ENCODE results near the gene FER.

Gene FER

GRCh38 chr5:109186759-109187158, 439.1 kb downstream of the FER start:
- H3K27ac Mint-ChIP-seq, result no peak overlapping the region
- H3K4me1 Mint-ChIP-seq (ENCODE audit: low read depth), result peaks cover 2% of the 10 kb centered on the region
- no peaks in the 10 kb centered on the region for H3K9me3 Mint-ChIP-seq
- H3K36me3 Mint-ChIP-seq (ENCODE audit: low read depth), result peaks cover 9% of the 10 kb centered on the region
- intact Hi-C loops (cut with micrococcal nuclease), result no loop called here
- H3K27me3 Mint-ChIP-seq, result no peaks in the 10 kb centered on the region
- H3K4me3 Mint-ChIP-seq, result no peak overlapping the region

- Mint-ChIP-seq H3K4me3 (no peak overlapping the region), H3K27ac (no peak overlapping the region), H3K4me1 (ENCODE audit: low read depth) (peaks cover 7% of the 10 kb centered on the region), H3K9me3 (no peaks in the 10 kb centered on the region), H3K36me3 (ENCODE audit: low read depth) (peaks cover 5% of the 10 kb centered on the region), H3K27me3 (no peaks in the 10 kb centered on the region)
- intact Hi-C loops (cut with micrococcal nuclease), result no loop called here
Observed at GRCh38 chr5:109191153-109191558, 443.5 kb downstream of the FER start.

GRCh38 chr5:109192027-109192426, 444.3 kb downstream of the FER start:
- Mint-ChIP-seq H3K9me3 (no peaks in the 10 kb centered on the region), H3K4me3 (no peak overlapping the region), H3K4me1 (ENCODE audit: low read depth) (peaks cover 7% of the 10 kb centered on the region), H3K27ac (no peak overlapping the region), H3K36me3 (ENCODE audit: low read depth) (peaks cover 5% of the 10 kb centered on the region), H3K27me3 (no peaks in the 10 kb centered on the region)
- intact Hi-C loops (cut with micrococcal nuclease), result no loop called here

- Mint-ChIP-seq H3K9me3 (no peaks in the 10 kb centered on the region), H3K36me3 (ENCODE audit: low read depth) (no peaks in the 10 kb centered on the region), H3K4me1 (ENCODE audit: low read depth) (peaks cover 7% of the 10 kb centered on the region), H3K27me3 (no peaks in the 10 kb centered on the region), H3K27ac (no peak overlapping the region), H3K4me3 (no peak overlapping the region)
- intact Hi-C loops (cut with micrococcal nuclease), result no loop called here
Observed at GRCh38 chr5:109192555-109193281, 445.0 kb downstream of the FER start.

GRCh38 chr5:109195667-109196066, 448.0 kb downstream of the FER start:
- no peaks in the 10 kb centered on the region for H3K36me3 Mint-ChIP-seq (ENCODE audit: low read depth)
- no peak overlapping the region for H3K27ac Mint-ChIP-seq
- H3K9me3 Mint-ChIP-seq, result no peaks in the 10 kb centered on the region
- no peaks in the 10 kb centered on the region for H3K27me3 Mint-ChIP-seq
- H3K4me1 Mint-ChIP-seq (ENCODE audit: low read depth), result peaks cover 7% of the 10 kb centered on the region
- intact Hi-C loops (cut with micrococcal nuclease), result no loop called here
- H3K4me3 Mint-ChIP-seq, result no peak overlapping the region

- Mint-ChIP-seq H3K9me3 (no peaks in the 10 kb centered on the region), H3K27me3 (no peaks in the 10 kb centered on the region), H3K4me1 (ENCODE audit: low read depth) (peaks cover 7% of the 10 kb centered on the region), H3K27ac (no peak overlapping the region), H3K4me3 (no peak overlapping the region), H3K36me3 (ENCODE audit: low read depth) (no peaks in the 10 kb centered on the region)
- intact Hi-C loops (cut with micrococcal nuclease), result no loop called here
Observed at GRCh38 chr5:109196087-109196822, 448.6 kb downstream of the FER start.

GRCh38 chr5:109196823-109197160, 449.1 kb downstream of the FER start:
- H3K9me3 Mint-ChIP-seq, result no peaks in the 10 kb centered on the region
- no peak overlapping the region for H3K27ac Mint-ChIP-seq
- intact Hi-C loops (cut with micrococcal nuclease), result no loop called here
- no peak overlapping the region for H3K4me3 Mint-ChIP-seq
- H3K4me1 Mint-ChIP-seq (ENCODE audit: low read depth), result peaks cover 5% of the 10 kb centered on the region
- no peaks in the 10 kb centered on the region for H3K36me3 Mint-ChIP-seq (ENCODE audit: low read depth)
- no peaks in the 10 kb centered on the region for H3K27me3 Mint-ChIP-seq

GRCh38 chr5:109199289-109199688, 451.6 kb downstream of the FER start:
- intact Hi-C loops (cut with micrococcal nuclease), result no loop called here
- H3K4me3 Mint-ChIP-seq, result no peak overlapping the region
- H3K36me3 Mint-ChIP-seq (ENCODE audit: low read depth), result no peaks in the 10 kb centered on the region

GRCh38 chr5:109199799-109200620, 452.3 kb downstream of the FER start:
- Mint-ChIP-seq H3K9me3 (peaks cover 7% of the 10 kb centered on the region), H3K4me3 (no peak overlapping the region), H3K27me3 (no peaks in the 10 kb centered on the region), H3K27ac (no peak overlapping the region), H3K4me1 (ENCODE audit: low read depth) (no peaks in the 10 kb centered on the region), H3K36me3 (ENCODE audit: low read depth) (no peaks in the 10 kb centered on the region)
- intact Hi-C loops (cut with micrococcal nuclease), result no loop called here

More at GRCh38 chr5:109199289-109199688, 451.6 kb downstream of the FER start:
- Mint-ChIP-seq H3K27me3 (no peaks in the 10 kb centered on the region), H3K27ac (no peak overlapping the region), H3K4me1 (ENCODE audit: low read depth) (no peaks in the 10 kb centered on the region), H3K9me3 (no peaks in the 10 kb centered on the region)

GRCh38 chr5:109215040-109215439, 467.3 kb downstream of the FER start:
- H3K36me3 Mint-ChIP-seq (ENCODE audit: low read depth), result no peaks in the 10 kb centered on the region
- intact Hi-C loops (cut with micrococcal nuclease), result no loop called here
- no peak overlapping the region for H3K27ac Mint-ChIP-seq

GRCh38 chr5:109218818-109219217, 471.1 kb downstream of the FER start:
- no peaks in the 10 kb centered on the region for H3K4me1 Mint-ChIP-seq (ENCODE audit: low read depth)
- H3K36me3 Mint-ChIP-seq (ENCODE audit: low read depth), result no peaks in the 10 kb centered on the region
- no peak overlapping the region for H3K27ac Mint-ChIP-seq
- intact Hi-C loops (cut with micrococcal nuclease), result no loop called here
- H3K9me3 Mint-ChIP-seq, result peaks cover 4% of the 10 kb centered on the region
- H3K4me3 Mint-ChIP-seq, result no peak overlapping the region
- no peaks in the 10 kb centered on the region for H3K27me3 Mint-ChIP-seq

More at GRCh38 chr5:109215040-109215439, 467.3 kb downstream of the FER start:
- Mint-ChIP-seq H3K4me3 (no peak overlapping the region), H3K9me3 (peaks cover 25% of the 10 kb centered on the region), H3K27me3 (no peaks in the 10 kb centered on the region), H3K4me1 (ENCODE audit: low read depth) (no peaks in the 10 kb centered on the region)

GRCh38 chr5:109223531-109223930, 475.8 kb downstream of the FER start:
- Mint-ChIP-seq H3K36me3 (ENCODE audit: low read depth) (no peaks in the 10 kb centered on the region), H3K4me1 (ENCODE audit: low read depth) (no peaks in the 10 kb centered on the region), H3K9me3 (no peaks in the 10 kb centered on the region), H3K4me3 (no peak overlapping the region), H3K27ac (no peak overlapping the region), H3K27me3 (no peaks in the 10 kb centered on the region)
- intact Hi-C loops (cut with micrococcal nuclease), result no loop called here

GRCh38 chr5:109224276-109224882, 476.7 kb downstream of the FER start:
- Mint-ChIP-seq H3K36me3 (ENCODE audit: low read depth) (no peaks in the 10 kb centered on the region), H3K27me3 (no peaks in the 10 kb centered on the region)

More at GRCh38 chr5:109224276-109224882, 476.7 kb downstream of the FER start:
- intact Hi-C loops (cut with micrococcal nuclease), result no loop called here
- Mint-ChIP-seq H3K4me3 (no peak overlapping the region), H3K9me3 (no peaks in the 10 kb centered on the region), H3K27ac (no peak overlapping the region), H3K4me1 (ENCODE audit: low read depth) (no peaks in the 10 kb centered on the region)

All from dendritic cell treated with granulocyte-macrophage colony-stimulating factor and Interleukin-4, amounts not matched to agents 40 ng/mL and 50 ng/mL, for 4 days (primary cell).